ENCODE data around the gene EGFR. TPM values are rescaled to one million over a fixed set of nuclear protein-coding genes. Genes with fewer than 3 reads are reported as not detected.

EGFR gene
- total and polyA plus RNA-seq, 2 donors (not counting 3 experiments of a cell fraction or from before 2014, with no cell fraction given), result 1.5 to 4.1 TPM

DNA sequence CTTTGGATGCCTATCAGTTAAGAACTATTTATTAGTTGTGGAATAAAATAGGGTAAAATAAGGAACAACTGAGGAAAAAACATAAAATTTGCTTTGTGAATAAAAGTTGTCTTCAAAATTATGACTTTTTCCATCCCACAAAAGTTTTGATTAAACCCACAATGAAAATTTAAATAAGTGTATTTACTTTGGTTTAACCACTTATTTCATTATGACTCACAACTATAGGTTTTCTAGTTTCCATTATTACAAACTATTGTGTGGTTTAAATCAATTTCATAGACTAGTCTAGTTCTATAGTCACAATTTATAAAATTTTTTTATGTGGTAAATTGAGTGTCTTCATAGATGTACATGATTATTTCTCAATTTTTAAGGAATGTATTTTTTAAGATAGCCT is 116.6 kb downstream of the EGFR start:
- dilution Hi-C loops (cut with MboI; ENCODE audit: extremely low pct_ligation_motif_present, low sequenced_read_pairs), result no loop called here
- DNase-seq (ENCODE audit: low read depth, low spot score), result no peak
- no TSS peak for BruUV-seq (replicated peaks)

More for the DNA sequence above, 116.6 kb downstream of the EGFR start:
- ChIA-PET CTCF (interaction anchor here (1.3 kb wide), 1 partner anchor 11 kb away, joined by 3 read pairs; no protein-coding TSS in a partner anchor), POLR2A (no interaction called here)
- no peak overlapping the region for H3K4me3 ChIP-seq (replicated peaks in 1 of 3; ENCODE audit: insufficient read depth in 1 of 3, low read depth in 1 of 3, low read length in 3 of 3)
- intact Hi-C loops (cut with micrococcal nuclease), result no loop called here
- H3K27me3 ChIP-seq (ENCODE audit: control insufficient read depth in 2 of 2, insufficient read depth in 2 of 2, low read length in 2 of 2), result no peaks in the 10 kb centered on the region
- H3K9me1 ChIP-seq (replicated peaks; ENCODE audit: control insufficient read depth, extremely low read depth, insufficient read depth, low read length), result no peaks in the 10 kb centered on the region
- FAIRE-seq, result peak; percentile 42
- no peaks in the 10 kb centered on the region for H3K9me3 ChIP-seq (replicated peaks; ENCODE audit: control insufficient read depth, insufficient read depth, low read length)
- H3K36me3 ChIP-seq (ENCODE audit: control insufficient read depth in 2 of 2, extremely low read depth in 1 of 2, insufficient read depth in 2 of 2, low read length in 2 of 2), result no peaks in the 10 kb centered on the region
- H2AFZ ChIP-seq (ENCODE audit: low read depth, low read length), result no peak overlapping the region
- no peaks in the 10 kb centered on the region for H4K20me1 ChIP-seq (replicated peaks; ENCODE audit: control insufficient read depth, extremely low read depth, insufficient read depth, low read length)
- no peak overlapping the region for H3K4me2 ChIP-seq (ENCODE audit: insufficient read depth, low read length)
- no peaks in the 10 kb centered on the region for H3K79me2 ChIP-seq (ENCODE audit: control insufficient read depth, insufficient read depth, low read length)
- no peak overlapping the region for H3K9ac ChIP-seq (replicated peaks; ENCODE audit: extremely low read depth, insufficient read depth, low read length)
- no peak overlapping the region for H3K27ac ChIP-seq (ENCODE audit: insufficient read depth, low read depth, low read length)
- H3K4me1 ChIP-seq (ENCODE audit: control insufficient read depth, extremely low read depth, insufficient read depth, low read length), result peaks cover 27% of the 10 kb centered on the region
- TF ChIP-seq EZH2 (IDR thresholded peaks at IDR 0.05; ENCODE audit: borderline replicate concordance, low read depth, low read length, severe bottlenecking) (no peak), JUN (IDR thresholded peaks at IDR 0.05; ENCODE audit: borderline replicate concordance, insufficient read depth, insufficient read length, low read depth) (no peak), GATA2 (IDR thresholded peaks at IDR 0.05; ENCODE audit: insufficient read depth, insufficient read length, low read depth, low read length) (no peak), FOS (IDR thresholded peaks at IDR 0.05; ENCODE audit: borderline replicate concordance, insufficient read depth, low read length) (no peak), MYC (IDR thresholded peaks at IDR 0.05; ENCODE audit: low read depth, low read length) (no peak), POLR2AphosphoS5 (IDR thresholded peaks at IDR 0.05; ENCODE audit: insufficient read depth, low read depth, low read length) (no peak), POLR2A (IDR thresholded peaks at IDR 0.05; ENCODE audit: low read depth, low read length) (no peak)
- TF ChIP-seq, protein P1, sequence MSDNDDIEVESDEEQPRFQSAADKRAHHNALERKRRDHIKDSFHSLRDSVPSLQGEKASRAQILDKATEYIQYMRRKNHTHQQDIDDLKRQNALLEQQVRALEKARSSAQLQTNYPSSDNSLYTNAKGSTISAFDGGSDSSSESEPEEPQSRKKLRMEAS (IDR thresholded peaks at IDR 0.05; ENCODE audit: insufficient read depth, insufficient read length), result no peak
- TF ChIP-seq, protein P2, sequence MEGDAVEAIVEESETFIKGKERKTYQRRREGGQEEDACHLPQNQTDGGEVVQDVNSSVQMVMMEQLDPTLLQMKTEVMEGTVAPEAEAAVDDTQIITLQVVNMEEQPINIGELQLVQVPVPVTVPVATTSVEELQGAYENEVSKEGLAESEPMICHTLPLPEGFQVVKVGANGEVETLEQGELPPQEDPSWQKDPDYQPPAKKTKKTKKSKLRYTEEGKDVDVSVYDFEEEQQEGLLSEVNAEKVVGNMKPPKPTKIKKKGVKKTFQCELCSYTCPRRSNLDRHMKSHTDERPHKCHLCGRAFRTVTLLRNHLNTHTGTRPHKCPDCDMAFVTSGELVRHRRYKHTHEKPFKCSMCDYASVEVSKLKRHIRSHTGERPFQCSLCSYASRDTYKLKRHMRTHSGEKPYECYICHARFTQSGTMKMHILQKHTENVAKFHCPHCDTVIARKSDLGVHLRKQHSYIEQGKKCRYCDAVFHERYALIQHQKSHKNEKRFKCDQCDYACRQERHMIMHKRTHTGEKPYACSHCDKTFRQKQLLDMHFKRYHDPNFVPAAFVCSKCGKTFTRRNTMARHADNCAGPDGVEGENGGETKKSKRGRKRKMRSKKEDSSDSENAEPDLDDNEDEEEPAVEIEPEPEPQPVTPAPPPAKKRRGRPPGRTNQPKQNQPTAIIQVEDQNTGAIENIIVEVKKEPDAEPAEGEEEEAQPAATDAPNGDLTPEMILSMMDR (IDR thresholded peaks at IDR 0.05; ENCODE audit: extremely low read depth in 1 of 2, insufficient read depth in 1 of 2, low read depth in 1 of 2, low read length in 2 of 2), result no peak

Measured in endothelial cell of umbilical vein (primary cell).